GM21423 (cell line): ENCODE data around the gene FKBP7.
A peak's percentile ranks its signal among the peaks of the same experiment; 100 is the strongest.
"Not testable (repeated sequence)": the region's sequence is repeated elsewhere in the genome, so short reads cannot be mapped to it uniquely, and the experiment has no call there.

ENCODE experiments used
- ATAC-seq: cut with Tn5 transposase; IDR thresholded peaks from one replicate; pipeline ENCODE4 v1.9.1; 2021; ENCODE audit warnings: mild to moderate bottlenecking, moderate library complexity; ENCODE audit not compliant: unreplicated experiment

FKBP7 gene

GRCh38 chr2:178478439-178479274 is at the start of gene FKBP7:
Gene FKBP7 (minus strand): TSS chr2:178478600. CDS start chr2:178478499, 101 bp downstream.
- ATAC-seq = peak; percentile 42

GRCh38 chr2:178527592-178527991 is 49.2 kb upstream of the FKBP7 start:
- no peak for ATAC-seq

GRCh38 chr2:178526256-178526655 is 47.9 kb upstream of the FKBP7 start:
- no peak for ATAC-seq

GRCh38 chr2:178525460-178525859 is 47.1 kb upstream of the FKBP7 start:
- ATAC-seq = not testable (repeated sequence)

GRCh38 chr2:178525010-178525409 is 46.6 kb upstream of the FKBP7 start:
- ATAC-seq = not testable (repeated sequence)

- peak; percentile 3 for ATAC-seq
Observed at GRCh38 chr2:178523596-178524134, 45.3 kb upstream of the FKBP7 start.

GRCh38 chr2:178522950-178523595 is 44.7 kb upstream of the FKBP7 start:
- peak; percentile 93 for ATAC-seq

GRCh38 chr2:178521304-178522150 is 43.1 kb upstream of the FKBP7 start:
- no peak for ATAC-seq

GRCh38 chr2:178517496-178517895 is 39.1 kb upstream of the FKBP7 start:
- no peak for ATAC-seq

GRCh38 chr2:178514664-178515063 is 36.3 kb upstream of the FKBP7 start:
- ATAC-seq = peak; percentile 65

GRCh38 chr2:178513876-178514275 is 35.5 kb upstream of the FKBP7 start:
- ATAC-seq = no peak

- ATAC-seq = no peak
Observed at GRCh38 chr2:178512484-178512883, 34.1 kb upstream of the FKBP7 start.

- no peak for ATAC-seq
Observed at GRCh38 chr2:178510384-178510783, 32.0 kb upstream of the FKBP7 start.

- ATAC-seq = no peak
Observed at GRCh38 chr2:178508646-178509045, 30.2 kb upstream of the FKBP7 start.

GRCh38 chr2:178506949-178507348 is 28.5 kb upstream of the FKBP7 start:
- no peak for ATAC-seq

- ATAC-seq = no peak
Observed at GRCh38 chr2:178506524-178506923, 28.1 kb upstream of the FKBP7 start.

- no peak for ATAC-seq
Observed at GRCh38 chr2:178506101-178506500, 27.7 kb upstream of the FKBP7 start.

GRCh38 chr2:178502751-178503150 is 24.4 kb upstream of the FKBP7 start:
- ATAC-seq = no peak

- no peak for ATAC-seq
Observed at GRCh38 chr2:178499640-178500039, 21.2 kb upstream of the FKBP7 start.

GRCh38 chr2:178498137-178498536 is 19.7 kb upstream of the FKBP7 start:
- peak; percentile 63 for ATAC-seq

- ATAC-seq = no peak
Observed at GRCh38 chr2:178496049-178496448, 17.6 kb upstream of the FKBP7 start.
